NCI-H1694 treated with DMSO at 0.1 percent for 48 hours (cell line): ENCODE measurements around the gene TLX2.

ENCODE experiments used
- DNase-seq: peaks from one replicate; lab custom pipeline; 2025; lab: John Stamatoyannopoulos, UW

Gene TLX2

DNA sequence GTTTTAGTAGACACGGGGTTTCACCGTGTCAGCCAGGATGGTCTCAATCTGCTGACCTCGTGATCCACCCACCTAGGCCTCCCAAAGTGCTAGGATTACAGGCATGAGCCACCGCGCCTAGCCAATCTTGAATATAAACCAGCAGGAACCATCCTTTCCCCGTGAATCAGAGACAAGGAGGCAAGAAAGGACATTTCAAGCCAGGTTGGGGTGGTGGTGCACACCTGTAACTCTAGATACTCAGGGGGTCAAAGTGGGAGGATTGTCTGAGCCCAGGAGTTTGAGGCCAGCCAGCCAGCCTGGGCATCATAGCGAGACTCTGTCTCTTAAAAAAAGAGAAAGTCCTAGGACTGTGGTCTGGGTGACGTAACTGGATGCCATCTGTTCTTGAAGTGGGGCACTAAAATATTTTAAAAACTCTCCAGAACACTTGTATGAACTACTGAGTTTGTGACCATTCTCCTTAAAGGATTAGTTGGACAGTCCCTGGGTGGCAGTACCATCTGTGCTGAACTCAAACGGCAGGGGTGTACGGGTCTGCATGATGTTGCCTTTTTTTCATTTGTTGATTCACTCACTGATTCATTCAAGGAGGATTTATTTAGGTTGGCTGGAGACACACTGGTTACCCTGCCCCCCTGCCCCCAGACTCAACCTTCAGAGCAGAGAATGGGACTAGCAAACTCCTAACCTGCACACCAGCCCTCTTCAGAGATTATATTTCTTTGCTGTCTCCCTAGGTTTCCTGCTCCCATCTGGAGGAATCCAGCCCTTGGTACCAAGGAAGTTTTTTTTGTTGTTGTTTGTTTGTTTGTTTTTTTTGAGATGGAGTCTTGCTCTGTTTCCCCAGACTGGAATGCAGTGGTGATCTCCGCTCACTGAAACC is 2.9 kb upstream of the TLX2 start:
- no peak for DNase-seq

DNA sequence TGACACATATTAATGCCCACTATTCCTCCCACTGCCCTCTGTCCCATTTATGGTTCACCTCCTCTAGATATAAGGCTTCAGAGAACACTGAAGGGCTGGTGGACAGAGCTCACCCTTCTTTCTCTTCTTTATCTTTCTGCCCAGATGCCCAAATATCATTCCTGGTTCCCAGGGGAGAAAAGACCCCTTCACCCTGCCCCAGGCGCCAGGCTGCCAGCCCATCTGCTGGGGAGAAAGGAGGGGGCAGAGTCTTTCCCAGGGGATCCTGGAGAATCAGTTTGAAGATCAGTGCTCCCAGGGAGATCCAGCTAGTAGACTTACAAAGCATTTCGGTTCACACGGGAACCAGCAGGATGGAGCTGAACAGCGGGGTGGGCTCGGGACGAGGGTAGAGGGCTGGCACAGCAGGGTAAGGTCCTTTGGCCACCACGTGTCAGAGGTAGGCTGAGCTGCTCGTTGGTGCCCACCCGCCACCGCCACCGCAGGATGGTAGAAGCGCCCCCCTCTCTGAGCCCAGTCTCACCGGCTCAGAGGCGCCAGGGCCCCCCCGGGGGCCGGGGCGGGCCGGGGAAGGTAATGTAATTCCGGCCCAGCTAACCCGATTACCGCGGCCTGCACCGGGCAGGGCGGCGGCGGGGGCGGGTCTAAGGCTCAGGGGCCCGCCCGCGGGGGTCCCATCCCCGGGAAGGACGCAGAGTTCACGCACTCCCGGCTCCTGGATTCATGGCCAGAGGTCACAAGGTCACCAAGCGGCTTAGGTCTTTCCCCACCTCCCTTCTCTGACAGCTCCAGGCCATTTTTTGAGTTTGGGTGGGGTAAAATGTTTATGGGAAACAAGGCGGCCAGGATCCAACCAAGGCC is 1.3 kb upstream of the TLX2 start:
- no peak for DNase-seq

DNA sequence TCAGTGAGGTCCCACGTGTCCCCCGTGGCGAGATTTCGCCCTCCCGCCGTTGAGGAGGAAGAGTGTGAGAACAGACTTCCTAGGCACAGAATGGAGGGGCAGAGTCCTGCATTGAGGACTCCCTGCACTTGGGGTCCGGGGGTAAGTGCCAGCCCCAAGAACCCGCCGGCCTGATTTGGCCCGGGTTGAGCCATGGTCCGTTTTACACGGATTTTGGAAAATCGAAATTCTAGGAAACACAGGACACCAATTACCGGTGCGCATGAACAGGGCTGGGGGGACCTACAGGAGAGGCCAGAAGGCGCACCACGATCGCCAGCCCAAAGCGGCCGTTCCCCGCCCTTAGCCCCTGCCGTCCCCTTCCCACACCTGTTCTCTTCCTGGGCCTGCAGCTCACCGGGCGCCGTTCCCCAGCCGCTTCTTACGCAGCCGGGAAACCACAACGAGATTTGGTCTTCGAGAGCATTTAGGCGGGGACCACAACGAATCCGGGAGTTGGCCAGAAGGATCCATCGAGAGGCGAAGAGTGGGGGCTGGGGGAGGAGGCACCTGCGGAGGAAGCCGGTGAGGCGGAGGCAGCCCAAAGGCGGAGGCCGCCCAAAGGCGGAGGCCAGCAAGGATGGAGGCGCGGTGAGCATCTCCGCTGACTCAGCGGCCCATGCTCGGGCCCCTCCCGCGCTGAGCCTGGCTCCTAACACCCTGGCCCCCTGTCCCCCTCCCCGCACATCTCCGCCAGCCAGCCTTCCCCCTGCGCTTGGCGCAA is 464 bp upstream of the TLX2 start:
- no peak for DNase-seq

DNA sequence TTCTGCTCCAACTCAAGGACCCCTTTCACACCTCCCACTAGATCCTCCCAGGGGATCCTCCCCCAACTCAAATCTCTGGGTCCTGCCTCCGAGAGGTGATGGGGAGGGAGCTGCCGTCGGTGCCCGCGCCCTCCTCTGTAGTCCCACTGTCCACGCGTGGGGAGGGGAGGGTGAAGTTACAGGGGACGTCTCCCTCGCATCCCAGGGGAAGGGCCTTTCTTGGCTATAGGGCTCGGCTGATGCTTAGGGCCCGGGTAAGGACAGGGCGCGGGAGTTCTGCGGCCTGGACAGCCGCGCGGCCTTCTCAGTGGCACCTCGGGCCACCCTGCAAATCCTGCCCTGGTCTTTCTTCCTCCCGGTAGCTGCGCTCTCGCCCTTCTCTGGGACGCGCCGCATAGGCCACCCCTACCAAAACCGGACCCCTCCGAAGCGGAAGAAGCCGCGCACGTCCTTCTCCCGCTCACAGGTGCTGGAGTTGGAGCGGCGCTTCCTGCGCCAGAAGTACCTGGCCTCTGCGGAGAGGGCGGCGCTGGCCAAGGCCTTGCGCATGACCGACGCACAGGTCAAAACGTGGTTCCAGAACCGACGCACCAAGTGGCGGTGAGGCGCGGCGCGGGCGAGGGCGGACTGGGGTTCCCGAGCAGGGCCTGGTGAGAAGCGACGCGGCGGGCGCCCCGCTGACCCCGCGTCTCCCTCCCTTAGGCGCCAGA is 1.2 kb downstream of the TLX2 start:
- no peak for DNase-seq

DNA sequence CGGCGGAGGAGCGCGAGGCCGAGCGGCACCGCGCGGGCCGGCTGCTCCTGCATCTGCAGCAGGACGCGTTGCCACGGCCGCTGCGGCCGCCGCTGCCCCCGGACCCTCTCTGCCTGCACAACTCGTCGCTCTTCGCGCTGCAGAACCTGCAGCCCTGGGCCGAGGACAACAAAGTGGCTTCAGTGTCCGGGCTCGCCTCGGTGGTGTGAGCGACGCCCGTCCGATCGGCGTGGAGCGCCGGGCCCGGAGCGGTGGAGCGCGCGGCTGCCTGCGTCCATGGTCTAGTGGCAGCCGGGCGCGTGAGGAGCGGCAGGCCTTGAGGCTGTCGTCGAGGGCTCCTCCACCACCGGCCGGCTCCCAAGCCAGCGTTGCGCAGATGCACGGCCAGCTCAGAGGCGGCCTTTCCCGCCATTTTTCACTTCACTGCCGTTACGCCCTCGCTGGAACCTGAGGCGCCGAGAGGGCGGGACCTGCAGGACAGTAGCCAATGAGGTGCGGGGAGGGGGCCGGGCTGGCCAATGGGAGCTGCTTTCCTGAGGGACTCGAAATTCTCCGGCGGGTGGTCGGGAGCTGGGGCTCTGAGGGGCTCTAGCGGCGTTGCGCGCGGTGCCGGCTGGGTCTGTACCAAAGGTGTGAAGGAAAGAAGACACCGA is 1.9 kb downstream of the TLX2 start:
- no peak for DNase-seq

DNA sequence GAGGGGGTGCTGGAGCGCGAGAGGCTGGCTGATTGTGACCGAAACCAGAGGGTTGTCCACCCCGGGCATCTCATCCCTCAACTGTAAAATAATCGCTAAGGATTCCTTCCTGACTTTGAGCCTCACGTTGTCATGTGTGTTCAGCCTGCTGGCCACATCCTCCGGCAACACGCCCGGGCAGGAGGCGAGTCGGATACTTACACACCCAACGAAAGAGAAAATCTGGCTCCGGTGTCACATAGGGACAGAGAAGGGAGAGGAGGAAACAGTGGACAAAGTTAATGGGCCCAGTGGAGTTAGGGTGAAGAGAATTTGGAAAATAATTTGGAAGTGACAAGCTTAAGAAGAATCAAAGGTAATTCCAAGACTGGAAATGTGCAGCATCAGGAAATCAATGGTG is 2.4 kb downstream of the TLX2 start:
- DNase-seq, result no peak

DNA sequence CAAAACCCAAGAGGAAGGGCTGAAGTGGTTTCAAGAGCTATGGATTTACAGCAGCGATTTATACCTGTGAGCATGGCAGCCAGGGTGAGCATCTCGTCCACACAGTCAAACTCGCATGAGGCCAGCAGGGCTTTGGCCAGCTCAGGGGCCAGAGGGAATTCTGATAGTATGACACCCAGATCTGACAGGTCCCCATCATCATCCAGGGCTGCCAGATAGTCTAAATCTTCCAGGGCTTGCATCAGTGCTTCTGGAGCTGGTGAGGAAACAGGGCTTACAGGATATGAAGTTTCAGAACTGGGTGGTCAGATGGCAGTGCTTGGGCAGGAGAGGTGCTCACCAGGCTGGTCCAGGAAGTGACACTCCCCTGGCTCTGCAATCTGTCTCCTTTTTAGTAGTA is 8.3 kb downstream of the TLX2 start:
- DNase-seq, result no peak

DNA sequence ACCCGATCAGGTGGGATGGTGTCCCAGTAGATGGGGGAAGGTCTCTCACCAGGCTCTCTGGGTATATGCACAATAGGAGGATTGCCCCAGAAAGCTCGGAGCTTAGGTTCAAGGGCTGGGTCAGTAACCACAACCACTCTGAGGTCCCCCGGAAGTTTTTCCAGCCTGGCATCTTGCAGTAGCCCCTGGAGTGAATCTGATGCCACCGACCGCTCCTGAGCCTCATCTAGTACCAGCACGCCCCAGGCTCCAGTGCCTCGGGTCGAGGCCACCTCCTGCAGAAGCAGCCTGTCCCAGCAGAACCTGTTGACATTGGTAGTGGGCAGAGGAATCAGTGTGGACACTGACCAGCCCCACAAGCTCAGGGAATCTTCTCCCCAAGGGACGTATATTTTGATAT is 9.8 kb downstream of the TLX2 start:
- DNase-seq, result no peak

DNA sequence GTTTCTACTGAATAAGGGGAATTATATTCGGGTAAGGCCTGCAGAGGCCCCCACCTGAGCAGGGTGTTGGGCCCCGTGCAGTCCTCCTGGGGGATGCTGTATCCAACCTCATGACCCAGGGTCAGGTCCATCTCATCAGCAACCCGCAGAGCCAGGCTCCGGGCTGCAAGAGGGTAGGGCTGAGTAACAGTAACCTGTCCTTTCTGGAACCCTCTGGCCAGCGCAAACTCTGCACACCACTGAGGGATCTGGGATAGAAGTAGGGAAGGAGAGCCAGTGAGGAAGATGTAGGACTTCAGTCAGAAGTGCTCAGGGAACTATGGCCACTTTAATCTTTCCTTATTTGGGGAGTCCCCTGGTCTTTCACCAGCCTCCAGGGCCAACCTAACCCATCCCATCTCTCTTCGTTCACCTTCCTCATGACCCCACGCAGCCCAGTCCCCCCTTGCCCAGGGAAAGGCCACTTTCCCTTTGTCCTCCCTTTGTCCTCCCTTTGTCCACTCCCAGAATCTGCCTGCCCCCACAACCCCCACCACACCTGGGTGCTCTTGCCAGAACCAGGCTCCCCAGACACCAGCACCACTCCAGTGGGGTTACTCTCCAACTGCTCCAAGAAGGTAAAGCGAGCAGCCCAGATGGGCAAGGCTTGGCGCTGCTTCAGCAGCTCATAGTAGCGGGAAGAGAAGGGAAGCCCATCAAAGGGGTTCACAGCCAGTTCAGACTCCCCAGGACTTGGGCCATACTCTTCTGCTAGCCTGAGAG is 10.9 kb downstream of the TLX2 start:
- DNase-seq, result no peak

DNA sequence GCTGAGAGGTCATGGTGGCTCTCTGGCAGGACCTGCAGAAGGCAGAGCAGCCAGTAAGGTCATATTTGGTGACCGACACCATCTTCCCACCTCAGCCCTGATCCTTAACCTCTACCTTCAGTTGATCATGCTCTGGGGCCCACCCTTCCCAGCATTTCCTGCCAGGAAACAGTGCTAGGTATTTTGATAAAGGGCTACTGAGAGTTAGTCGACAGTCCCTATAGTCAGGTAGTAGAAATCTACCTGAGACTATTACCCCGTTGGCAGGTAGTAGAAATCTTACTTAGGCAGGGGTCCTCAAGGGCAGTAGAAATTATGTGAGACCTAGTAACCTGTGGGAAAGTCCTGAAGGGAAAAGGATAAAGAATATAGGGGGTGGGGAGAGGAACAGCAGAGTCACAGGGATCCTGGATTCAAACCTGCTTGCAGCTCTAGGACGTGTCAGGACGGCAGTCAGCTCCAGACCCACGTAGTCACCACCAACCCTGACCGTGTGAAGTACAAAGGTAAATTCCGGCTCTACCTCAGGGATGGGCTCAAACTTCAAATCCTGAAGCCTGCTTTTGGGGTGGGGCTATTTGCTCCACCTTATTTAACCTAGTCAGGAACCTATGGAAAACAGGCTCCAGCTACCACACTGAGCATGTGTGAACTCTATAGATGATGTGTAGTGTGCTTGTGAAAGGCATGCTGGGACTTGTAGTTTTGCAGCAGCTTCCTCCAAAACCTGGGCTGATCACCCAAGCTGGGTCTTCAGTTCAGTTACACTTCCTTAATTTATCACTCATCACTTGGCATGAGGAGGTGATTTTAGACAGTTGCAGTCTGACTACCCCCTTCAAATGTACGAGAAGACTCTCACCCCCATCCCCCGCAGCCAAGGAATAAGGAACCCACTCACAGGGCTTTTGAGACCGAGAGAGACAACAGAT is 11.7 kb downstream of the TLX2 start, which contains the start of gene DQX1:
DQX1 (minus strand) TSS at position 515 of the 932 bp plus-strand sequence; CDS start at position 13, 502 bp downstream.
- DNase-seq, result peak; percentile 15

DNA sequence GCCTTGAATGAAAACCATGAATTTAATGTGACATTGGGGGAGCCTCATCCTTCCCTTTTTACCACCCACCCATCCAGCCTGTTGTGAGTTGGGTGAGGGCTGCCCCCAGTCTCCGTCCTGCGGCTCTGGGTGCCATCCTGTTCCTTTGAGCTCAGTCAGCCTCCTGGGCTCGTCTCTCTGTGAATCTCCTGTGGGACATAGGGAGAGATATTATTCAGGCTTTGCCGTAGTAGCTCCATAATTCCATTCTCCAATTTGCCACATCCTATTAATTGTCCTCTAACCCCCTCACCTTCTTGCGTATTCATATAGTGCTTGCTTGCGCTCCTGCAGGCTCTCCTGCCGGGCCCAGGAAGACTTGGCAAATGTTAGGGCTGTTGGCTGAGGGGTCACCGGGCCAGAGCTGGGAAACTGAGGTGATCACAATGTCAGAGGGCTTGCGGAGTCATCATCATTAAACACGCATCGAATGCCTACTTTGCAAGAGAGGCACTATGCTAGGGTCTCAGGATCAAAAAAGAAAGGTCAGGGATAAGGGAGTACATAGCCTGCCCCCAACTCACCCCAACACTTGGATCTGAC is 12.5 kb downstream of the TLX2 start:
- DNase-seq, result no peak

DNA sequence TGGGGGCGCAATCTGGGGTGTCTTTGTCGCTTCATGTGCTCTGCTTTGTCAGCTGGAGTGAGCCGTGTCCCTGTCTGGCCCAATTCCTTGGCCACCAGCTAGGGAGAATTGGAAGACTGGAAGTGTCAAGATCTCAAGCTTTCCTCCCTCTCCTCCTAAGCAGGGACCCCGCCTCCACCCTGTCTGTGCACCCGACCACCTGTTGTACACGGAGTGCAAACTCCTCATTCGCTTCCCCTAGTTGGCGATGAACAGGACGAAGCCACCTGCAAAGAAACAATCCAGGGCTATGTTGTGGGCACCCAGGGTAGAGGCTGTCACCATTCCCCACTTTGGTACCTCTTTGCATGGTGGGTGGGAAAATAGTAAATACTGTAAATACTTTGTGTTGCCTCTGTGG is 13.5 kb downstream of the TLX2 start:
- no peak for DNase-seq

DNA sequence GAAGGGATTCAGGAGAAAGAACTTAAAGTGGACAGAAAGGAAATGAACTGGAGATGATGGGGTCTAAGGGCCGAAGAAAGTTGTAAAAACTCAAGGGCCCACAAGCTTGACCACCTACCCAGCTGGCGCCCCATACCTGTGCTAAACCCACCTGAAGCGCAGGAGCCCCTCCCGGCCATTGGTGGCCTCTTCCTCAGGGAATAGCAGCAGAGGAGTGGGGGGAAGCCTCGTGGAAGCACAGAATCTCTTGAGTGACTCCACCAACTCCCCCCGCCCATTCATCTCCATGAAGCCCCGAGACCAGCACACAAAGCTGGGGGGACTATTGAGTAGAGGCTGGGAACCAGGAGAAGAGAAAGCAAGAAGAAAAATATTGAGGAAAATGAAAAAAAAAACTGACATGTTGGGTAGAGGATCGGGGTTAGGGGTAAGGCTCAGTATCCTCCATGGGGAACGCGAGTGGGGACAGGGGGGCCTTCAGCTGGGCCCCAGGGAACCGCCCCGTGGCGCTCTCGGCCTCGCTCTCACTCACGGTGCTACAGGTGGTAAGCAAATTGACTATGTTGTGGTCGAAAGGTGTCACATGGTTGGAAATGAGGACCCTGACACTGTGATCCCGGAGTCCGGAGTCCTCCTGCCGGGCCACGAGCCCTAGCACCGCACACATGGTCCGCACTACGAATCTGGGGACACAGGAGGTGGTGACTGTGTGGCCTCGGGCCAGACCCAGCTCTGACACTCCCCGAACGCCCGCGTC is 14.5 kb downstream of the TLX2 start:
- DNase-seq, result no peak

DNA sequence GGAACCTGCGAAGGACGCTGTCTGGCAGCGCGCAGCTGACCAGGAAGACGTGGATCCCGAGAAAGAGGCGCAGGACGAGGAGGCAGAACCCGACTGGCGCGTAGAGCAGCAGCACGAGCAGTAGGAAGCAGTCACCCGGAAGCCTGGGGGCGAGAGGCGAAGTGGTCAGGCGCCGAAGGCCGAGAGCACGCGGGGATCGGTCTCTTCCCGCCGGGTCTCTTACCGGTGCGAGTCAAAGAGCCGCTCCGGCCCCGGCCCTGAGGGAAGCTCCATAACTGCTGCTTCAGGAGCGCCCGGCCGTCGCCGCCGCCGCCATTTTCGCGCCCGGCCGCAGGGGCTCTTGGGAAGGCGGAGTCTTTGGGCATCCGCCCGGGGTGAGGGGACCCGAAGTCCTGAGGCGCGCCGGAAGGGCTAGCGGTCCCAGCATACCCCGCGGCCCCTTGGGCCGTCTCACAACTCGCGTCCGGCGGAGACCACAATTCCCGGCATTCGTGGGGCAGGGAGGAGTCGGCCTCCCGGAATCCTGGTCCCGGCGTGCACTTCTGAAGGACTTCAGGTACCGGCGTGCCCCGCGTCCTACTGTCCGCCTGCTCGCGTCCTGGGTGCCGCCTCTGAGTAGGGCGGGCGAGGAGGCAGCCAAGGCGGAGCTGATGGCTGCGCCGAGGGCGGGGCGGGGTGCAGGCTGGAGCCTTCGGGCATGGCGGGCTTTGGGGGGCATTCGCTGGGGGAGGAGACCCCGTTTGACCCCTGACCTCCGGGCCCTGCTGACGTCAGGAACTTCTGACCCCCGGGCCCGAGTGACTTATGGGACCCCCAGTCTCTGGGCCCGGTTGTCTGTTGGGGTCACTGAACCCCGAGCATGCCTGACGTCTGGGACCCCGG is 15.3 kb downstream of the TLX2 start, which contains the start of the genes AUP1 and HTRA2:
AUP1 (minus strand) TSS at position 350 of the 882 bp plus-strand sequence; CDS start at position 273, 77 bp downstream.
HTRA2 (plus strand) TSS at position 577 of the 882 bp plus-strand sequence; CDS start at position 651, 74 bp downstream.
- DNase-seq, result peak; percentile 96

DNA sequence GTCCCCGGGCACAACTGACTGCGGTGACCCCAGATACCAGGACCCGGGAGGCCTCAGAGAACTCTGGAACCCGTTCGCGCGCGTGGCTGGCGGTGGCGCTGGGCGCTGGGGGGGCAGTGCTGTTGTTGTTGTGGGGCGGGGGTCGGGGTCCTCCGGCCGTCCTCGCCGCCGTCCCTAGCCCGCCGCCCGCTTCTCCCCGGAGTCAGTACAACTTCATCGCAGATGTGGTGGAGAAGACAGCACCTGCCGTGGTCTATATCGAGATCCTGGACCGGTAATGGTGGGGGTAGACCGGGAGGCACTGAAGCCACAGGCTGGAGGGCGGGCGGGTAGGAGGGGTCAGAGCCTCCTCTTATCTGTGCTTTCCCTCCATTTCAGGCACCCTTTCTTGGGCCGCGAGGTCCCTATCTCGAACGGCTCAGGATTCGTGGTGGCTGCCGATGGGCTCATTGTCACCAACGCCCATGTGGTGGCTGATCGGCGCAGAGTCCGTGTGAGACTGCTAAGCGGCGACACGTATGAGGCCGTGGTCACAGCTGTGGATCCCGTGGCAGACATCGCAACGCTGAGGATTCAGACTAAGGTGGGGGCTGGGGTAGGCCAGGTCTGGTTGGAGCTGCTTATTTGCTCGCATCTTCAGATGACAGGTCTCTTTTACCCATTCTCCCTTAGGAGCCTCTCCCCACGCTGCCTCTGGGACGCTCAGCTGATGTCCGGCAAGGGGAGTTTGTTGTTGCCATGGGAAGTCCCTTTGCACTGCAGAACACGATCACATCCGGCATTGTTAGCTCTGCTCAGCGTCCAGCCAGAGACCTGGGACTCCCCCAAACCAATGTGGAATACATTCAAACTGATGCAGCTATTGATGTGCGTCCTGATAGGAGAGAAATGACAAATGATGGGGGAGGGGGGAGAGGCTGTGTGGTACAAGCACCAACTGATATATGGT is 16.3 kb downstream of the TLX2 start:
- DNase-seq, result no peak

DNA sequence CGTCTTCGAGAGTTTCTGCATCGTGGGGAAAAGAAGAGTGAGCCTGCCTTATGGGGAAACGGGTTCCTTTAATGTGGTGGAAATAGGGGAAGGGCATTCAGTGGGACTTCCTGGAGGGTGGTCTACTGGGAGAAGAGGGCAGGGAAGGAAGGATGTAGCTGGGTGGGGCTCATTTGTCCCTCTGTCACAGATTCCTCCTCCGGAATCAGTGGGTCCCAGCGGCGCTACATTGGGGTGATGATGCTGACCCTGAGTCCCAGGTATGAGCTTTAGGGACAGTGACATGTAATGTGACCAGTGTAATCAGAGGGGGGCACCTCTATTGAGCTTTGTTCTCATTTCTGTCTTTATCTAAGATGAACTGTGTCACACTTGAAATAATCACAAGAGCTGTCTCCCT is 17.4 kb downstream of the TLX2 start:
- DNase-seq, result no peak
